HG03139 (cell line): ENCODE results near the gene CEP85.
"Not testable (repeated sequence)": the region's sequence is repeated elsewhere in the genome, so short reads cannot be mapped to it uniquely, and the experiment has no call there.

Experiments
- ATAC-seq: cut with Tn5 transposase; IDR thresholded peaks from one replicate; pipeline ENCODE4 v1.9.1; 2021; ENCODE audit not compliant: unreplicated experiment

The CEP85 gene

DNA sequence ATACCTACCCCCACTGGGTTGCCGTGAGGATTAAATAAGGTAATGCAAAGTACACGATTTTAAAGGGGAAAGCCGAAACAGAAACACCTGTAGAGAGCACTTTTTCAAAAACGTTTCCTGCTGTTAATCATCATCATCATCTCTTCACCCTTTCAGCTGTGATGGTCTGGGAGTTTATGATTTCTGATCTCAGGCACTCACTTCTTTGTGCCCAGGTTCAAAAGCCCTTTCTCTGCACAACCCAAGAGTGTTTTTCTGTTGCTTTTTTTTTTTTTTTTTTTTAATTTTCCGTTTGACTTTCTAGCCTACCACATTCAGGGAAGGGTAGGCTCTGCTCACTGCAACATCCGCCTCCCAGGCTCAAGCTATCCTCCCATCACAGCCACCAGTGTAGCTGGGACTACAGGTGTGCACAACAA lies 73.4 kb downstream of the CEP85 start:
- no peak for ATAC-seq

DNA sequence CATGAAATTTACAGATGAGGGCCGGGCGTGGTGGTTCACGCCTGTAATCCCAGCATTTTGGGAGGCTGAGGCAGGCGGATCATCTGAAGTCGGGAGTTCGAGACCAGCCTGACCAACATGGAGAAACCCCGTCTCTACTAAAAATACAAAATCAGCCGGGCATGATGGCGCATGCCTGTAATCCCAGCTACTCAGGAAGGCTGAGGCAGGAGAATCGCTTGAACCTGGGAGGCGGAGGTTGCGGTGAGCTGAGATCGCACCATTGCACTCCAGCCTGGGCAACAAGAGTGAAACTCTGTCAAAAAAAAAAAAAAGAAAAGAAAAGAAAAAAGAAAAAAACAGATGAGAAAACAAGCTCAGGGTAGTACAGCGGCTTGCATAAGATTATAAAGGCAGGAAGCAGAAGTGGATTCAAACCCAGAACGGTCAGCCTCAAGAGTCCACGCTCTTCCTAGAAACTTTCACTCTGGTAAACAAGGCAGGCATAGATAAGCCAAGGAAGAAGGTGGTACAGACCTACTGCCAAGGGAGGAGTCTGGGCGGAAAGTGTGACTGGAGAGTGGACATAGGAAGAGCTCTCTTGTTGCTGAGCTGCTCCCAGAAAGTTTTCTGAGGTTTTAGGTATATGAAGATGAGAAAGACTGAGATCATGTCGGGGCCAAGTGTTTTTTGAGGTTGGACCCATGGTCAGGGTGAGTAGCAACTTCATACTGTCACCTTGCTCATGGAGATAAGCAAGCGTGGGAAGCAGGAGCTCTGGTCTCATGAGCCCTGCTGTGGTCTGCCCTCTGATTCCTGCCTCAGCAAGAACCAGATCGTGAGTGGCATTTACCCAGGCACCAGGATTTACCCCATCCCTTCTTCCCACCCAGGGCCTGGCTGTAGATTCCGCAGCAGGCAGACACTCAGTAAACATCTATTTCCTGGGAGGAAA lies 74.2 kb downstream of the CEP85 start:
- ATAC-seq: not testable (repeated sequence)

DNA sequence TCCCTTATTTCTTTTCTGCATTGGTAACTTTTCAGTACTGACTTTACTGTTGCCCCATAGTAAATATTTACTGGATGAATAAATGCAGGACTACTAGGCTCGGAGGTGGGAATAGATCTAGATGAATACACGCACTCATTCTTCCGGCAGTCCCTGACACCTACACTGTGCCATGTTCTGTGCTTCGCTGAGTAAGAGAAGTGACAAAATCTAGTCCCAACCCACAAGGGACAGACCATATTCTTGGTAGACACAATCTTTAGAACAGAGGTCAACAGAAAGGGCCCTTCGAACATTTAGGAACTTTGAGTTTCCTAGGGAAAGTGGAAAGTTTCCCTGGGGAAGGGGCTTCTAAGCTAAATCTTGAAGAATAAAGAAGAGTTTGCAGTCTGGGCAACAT lies 80.5 kb downstream of the CEP85 start:
- no peak for ATAC-seq

DNA sequence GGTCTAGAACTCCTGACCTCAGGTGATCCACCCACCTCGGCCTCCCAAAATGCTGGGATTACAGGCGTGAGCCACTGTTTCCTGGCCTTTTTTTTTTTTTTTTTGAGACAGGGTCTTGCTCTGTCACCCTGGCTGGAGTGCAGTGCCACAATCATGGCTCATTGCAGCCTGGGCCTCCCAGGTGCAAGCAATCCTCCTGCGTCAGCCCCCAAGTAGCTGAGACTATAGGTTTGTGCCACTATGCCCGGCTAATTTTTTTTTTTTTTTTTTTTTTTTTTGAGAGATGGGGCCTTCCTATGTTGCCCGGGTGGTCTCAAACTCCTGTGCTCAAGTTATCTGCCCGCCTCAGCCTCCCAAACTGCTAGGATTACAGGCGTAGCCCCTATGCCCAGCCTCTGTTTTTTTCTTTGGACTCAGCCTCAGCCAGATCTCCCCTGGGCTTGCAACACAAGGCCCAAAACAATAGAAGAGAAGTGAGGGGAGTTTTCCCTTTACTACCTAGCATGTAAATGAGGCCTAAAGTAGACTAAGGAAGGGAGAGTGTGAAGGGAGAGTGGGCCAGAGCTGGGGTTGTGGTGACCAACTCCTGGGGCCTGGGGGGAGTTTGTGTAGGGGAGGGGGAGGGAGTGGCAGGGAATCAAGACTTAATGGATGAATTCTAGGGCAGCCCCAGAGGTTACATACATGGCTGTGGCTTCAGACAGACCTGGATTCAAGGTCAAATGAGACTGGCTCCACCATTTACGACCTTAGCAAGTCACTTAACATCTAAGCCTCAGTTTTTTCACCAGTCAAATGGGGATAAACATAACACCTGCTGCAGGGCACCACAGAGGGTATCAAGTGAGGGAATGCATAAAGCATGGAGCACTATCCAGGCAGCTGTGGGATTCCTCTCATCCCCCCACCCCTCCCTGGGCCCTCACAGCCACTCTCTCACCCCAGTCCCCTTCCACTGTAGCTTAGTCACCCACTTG lies 82.2 kb downstream of the CEP85 start:
- no peak for ATAC-seq

DNA sequence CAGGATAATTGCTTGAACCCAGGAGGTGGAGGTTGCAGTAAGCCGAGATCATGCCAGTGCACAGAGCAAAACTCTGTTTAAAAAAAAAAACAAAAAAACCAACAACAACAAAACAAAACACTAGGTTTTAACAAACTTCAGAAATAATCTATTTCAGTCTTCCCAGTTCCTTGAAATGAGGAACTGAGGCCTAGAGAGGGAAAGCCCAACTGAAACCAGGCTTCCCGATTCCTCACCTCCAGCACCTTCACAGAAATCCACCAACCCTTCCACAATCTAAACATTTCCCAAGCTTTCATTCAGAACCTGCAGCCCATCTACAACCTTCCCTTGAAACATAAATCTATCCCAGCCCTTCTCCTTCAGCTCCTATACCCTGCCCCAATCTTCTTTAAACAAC lies 83.1 kb downstream of the CEP85 start:
- no peak for ATAC-seq

DNA sequence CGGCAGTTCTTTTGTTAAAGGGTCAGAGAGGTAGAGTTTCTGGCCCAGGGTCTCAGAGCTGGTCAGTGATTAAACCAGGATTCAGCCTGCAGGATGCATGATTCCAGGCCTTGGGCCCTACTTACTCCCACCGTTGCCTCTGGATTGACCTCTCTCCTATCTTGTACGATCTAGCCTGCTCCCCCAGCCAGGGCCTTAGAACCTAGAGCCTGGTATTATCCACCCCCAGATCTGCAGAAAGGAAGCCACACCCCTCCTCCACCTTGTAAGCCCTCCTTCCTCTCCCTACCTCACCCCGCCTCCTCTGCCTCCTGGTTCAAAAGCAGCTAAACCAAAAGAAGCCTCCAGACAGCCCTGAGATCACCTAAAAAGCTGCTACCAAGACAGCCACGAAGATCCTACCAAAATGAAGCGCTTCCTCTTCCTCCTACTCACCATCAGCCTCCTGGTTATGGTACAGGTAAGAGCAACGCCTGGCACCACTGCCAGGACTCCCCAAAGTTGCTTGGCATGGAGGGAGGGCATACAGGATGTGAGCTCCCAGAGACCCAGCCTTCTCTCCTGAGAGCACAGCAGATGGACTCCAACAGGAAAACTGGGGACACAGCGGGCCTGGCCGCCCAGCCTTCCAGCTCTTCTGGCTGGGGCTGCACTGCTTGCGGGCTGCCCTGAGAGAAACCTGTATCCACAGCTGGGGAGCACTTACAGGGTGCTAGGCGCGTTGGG lies 83.8 kb downstream of the CEP85 start, which contains the start of gene CD52:
Gene CD52, plus strand, starts transcription at position 347 of the 726 bp plus-strand sequence. Its CDS starts 60 bp downstream, at position 407.
- no peak for ATAC-seq

DNA sequence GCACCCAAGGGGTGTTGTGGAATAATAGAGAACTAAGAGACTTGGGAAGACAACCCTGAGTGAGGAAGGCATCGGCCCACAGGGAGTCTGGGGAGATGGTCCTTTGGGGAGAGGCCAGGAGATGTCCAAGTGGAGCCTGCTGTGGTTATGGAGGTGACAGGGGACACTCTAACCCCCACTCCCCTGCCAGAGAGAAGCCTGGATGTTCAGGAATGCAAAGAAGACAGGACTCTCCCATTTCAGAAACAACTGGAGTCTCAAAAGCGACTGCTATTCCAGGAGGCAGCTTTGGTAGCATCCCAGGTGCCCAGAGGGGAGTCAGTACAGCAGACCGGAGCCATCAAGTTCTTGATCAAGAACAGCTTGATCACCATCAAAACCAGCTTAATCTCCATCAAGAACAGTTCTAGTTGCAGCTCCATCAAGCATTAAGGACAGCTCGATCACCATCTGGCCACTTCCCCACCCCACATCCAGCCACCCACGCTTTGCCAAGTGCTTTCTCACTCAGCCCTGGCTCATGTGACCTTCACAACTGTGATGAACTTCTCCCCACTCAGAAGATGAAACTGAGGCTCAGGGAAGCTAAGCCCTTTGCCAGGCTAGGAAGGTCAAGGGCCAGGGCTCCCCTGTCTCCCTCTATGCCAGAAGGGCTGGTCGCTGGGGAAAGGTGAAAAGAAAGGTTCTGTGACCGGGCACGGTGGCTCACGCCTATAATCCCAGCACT lies 84.5 kb downstream of the CEP85 start:
- no peak for ATAC-seq

DNA sequence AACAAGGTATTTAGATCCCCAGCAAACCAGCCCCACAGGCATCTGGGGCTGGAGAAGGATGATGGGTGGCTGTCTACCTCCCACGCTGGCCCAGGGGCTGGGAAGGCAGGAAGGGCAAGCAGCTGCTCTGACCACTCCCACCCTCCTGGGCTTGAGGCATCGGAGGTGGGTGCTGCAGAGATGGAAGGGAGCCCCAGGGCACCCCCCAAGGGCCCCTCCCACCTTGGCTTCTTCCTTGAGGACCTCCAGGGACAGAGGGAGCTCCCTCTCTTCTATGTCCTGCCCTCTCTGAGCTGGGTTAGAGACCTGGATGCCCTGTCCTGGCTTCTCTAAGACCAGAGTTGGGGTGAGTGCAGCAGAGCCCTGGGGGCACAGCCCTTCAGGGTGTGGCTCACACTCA lies 86.9 kb downstream of the CEP85 start:
- ATAC-seq: no peak

DNA sequence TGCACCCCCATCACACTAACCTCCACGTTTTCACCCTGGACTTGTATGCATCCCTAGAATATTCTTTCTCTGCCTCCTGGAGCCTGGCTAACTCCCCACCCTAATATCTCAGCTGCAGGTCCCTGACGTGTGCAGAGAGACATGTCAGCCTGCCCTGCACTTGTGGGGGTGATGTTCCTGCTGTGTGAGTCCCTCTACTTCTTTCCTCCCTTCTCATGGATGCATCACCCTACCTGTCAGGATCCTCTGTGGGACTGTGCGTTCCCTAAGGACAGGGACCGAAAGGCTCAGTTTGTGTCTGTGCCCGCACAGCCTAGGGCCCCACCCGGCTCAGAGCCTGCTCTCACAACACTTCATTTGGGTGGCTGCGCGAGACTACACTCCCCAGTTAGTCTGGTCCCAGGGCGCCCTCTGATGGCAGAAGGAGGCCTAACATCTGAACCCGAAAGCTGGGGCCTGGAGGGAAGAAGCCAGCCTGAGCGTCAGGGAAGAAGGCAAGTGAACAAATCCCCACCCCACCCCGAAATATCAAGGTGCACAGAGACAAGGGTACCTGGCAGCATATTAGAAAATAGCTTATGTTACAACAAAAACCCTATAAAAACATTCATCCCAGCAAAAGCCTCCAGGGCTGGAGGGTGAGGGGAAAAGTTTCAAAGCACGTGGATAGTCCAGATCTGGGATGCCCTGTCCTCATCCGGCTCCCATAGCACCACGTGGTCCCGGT lies 87.5 kb downstream of the CEP85 start:
- no peak for ATAC-seq

DNA sequence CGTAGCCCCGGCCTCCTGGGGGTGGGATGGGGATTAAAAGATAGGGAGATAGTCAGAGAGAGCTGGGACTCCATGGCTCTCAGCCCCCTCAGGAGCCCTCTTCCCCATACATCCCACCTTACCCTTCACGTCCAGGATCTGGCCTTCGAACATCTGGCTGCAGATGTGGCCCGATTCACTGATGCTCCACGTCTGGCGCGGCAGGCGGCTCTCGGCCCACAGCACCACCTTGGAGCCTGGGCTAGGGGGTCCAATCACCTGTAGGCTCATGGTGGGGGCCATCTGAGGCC lies 88.0 kb downstream of the CEP85 start:
- no peak for ATAC-seq

DNA sequence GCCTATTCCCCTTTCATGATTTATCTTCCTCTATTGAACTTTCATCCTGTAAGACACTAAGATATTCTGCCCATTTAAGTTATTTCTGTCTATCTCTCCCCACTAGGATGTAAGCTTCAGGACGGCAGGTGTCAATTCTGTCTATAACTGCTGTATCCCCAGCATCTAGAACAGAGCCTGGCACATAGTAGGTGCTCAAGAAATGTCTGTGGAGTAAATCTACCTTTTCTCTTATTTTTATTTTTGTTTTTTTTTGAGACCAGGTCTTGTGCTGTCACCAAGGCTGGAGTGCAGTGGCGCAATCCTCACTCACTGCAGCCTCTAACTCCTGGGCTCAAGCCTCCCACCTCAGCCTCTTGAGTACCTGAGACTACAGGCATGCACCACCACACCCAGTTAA lies 89.4 kb downstream of the CEP85 start:
- no peak for ATAC-seq

DNA sequence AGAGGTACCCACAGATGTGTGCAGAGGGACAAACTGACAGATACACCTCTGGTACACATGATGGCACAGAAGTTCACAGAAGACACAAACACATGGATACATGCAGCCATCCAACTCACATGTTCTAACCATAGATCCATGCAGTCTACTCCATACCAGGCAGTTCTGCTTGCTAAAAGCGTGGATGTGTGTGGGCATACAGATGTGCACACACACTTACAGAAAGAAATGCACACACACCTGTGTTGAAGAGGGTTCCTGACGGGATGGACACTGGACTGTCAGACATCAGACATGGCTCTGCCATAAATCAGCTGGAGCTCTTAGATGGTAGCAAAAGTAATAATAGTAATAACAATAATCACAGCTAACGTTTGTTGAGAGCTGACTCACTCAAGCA lies 90.5 kb downstream of the CEP85 start:
- no peak for ATAC-seq

DNA sequence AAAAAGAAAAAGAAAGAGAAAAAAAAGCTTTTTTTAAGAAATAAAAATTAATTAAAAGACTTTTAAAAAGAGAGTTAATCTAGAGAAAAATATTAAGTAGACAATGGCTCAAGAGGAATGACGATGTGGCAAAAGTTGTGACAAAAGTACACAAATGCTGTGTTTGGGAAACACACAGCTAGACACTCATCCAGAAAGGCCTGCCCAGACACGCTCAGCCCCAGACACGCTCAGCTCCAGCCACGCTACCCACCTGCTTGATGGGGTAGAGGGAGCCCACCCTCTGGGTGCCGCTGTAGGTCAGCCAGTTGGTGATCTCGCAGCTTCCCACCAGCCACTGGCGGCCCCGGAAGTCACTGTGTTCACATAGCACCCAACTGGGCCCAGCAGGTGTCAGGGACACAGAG lies 94.0 kb downstream of the CEP85 start:
- ATAC-seq: no peak
